GM06990 (cell line): Measurements from ENCODE around the gene TMEM222.
A peak's percentile ranks its signal among the peaks of the same experiment; 100 is the strongest.

Experiments
- DNase-seq: peaks from one replicate; pipeline ENCODE4 v3.0.0-alpha.2; 2011; ENCODE audit not compliant: insufficient read length; ENCODE audit errors: extremely low read depth
- H3K27me3 ChIP-seq: replicated peaks from 2 replicates; pipeline ENCODE4 v1.6.0; 2011; ENCODE audit warnings: low read length; ENCODE audit not compliant: control insufficient read depth, insufficient read depth
- H3K36me3 ChIP-seq: 2 replicates; pipeline ENCODE4 v1.5.1; 2011; ENCODE audit warnings: low read length; ENCODE audit not compliant: control insufficient read depth, insufficient read depth
- H3K4me3 ChIP-seq: replicated peaks from 2 replicates; pipeline ENCODE4 v1.5.1; 2011; ENCODE audit warnings: low read depth, mild to moderate bottlenecking, control low read depth, low read length
- CTCF ChIP-seq: IDR thresholded peaks from 2 replicates; pipeline ENCODE4 v1.5.1; 2011; ENCODE audit warnings: low read length, control low read depth, mild to moderate bottlenecking, inconsistent platforms; ENCODE audit not compliant: insufficient read depth, poor library complexity, severe bottlenecking

The TMEM222 gene

GRCh38 chr1:27290581-27290980 lies 31.4 kb upstream of the TMEM222 start:
- DNase-seq, result no peak
- H3K36me3 ChIP-seq, result peaks cover 7% of the 10 kb centered on the region
- no peaks in the 10 kb centered on the region for H3K27me3 ChIP-seq
- no peak for TF ChIP-seq CTCF
- H3K4me3 ChIP-seq, result no peak overlapping the region

- DNase-seq, result no peak
- H3K4me3 ChIP-seq, result no peak overlapping the region
- no peak for TF ChIP-seq CTCF
- no peaks in the 10 kb centered on the region for H3K27me3 ChIP-seq
- H3K36me3 ChIP-seq, result peaks cover 15% of the 10 kb centered on the region
Observed at GRCh38 chr1:27292106-27292505, 29.9 kb upstream of the TMEM222 start.

- H3K36me3 ChIP-seq, result peaks cover 18% of the 10 kb centered on the region
- no peak for DNase-seq
- no peak overlapping the region for H3K4me3 ChIP-seq
- H3K27me3 ChIP-seq, result no peaks in the 10 kb centered on the region
- TF ChIP-seq CTCF, result no peak
Observed at GRCh38 chr1:27293915-27294314, 28.0 kb upstream of the TMEM222 start.

GRCh38 chr1:27296773-27297291 lies 25.1 kb upstream of the TMEM222 start:
- TF ChIP-seq CTCF, result peak; percentile 80
- Histone ChIP-seq H3K27me3 (no peaks in the 10 kb centered on the region), H3K36me3 (peaks cover 28% of the 10 kb centered on the region)

GRCh38 chr1:27297903-27298302 lies 24.1 kb upstream of the TMEM222 start:
- no peaks in the 10 kb centered on the region for H3K27me3 ChIP-seq
- peaks cover 27% of the 10 kb centered on the region for H3K36me3 ChIP-seq
- DNase-seq, result no peak
- H3K4me3 ChIP-seq, result no peak overlapping the region
- no peak for TF ChIP-seq CTCF

More at GRCh38 chr1:27296773-27297291, 25.1 kb upstream of the TMEM222 start:
- DNase-seq, result no peak
- no peak overlapping the region for H3K4me3 ChIP-seq
